ENCODE results near the gene BCL2L1.
"Not testable (repeated sequence)": the region's sequence is repeated elsewhere in the genome, so short reads cannot be mapped to it uniquely, and the experiment has no call there.

The BCL2L1 gene

GRCh38 chr20:31642837-31643236 lies 79.8 kb downstream of the BCL2L1 start:
- no peak for DNase-seq

- DNase-seq = no peak
Observed at GRCh38 chr20:31641391-31641790, 81.3 kb downstream of the BCL2L1 start.

- DNase-seq = no peak
Observed at GRCh38 chr20:31640259-31640658, 82.4 kb downstream of the BCL2L1 start.

DNA sequence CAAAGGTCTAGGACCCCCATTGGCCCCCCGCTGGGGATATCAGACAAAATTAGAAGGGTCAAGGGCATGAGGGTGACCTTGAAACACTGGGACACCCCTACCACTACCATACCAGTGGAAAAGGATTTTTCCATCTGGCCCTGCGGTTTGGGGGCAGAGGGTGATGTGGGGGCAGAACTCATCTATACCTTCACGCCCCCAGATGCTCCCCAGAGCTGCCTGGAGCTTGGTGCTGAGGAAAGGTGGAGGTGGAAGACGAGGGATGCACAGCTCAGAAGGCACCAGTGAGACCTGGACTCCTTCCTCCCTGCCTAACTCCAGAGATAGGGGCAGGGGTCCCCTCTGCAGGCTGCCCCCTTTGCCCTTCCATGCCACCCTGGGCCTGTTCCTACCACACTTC lies 83.9 kb downstream of the BCL2L1 start:
- no peak for DNase-seq

- no peak for DNase-seq
Observed at GRCh38 chr20:31638317-31638716, 84.4 kb downstream of the BCL2L1 start.

DNA sequence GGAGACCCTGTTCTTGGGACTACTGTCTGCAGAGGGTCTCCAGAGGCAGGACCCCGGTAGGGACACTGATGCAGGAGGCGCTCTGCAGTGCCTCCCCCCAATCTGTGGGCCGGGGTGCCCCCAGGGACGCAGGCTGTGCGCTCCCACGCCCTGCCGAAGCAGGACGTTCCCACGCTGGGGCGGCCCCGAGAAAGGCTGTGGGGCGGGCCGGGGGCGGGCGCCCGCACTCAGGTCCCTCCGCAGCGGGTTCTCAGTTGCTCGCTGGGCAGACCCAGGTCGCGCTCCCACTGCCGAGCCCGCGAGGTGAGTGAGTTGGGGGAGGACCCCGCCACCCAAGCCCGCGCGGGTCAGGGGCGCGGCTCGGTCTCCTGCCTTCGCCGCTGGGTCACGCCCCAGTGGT lies 85.0 kb downstream of the BCL2L1 start, which contains the start of gene COX4I2:
COX4I2 (plus strand) TSS at position 253 of the 400 bp plus-strand sequence. CDS start 1,106 bp downstream, outside the sequence.
- no peak for DNase-seq

GRCh38 chr20:31633339-31633914 lies 89.2 kb downstream of the BCL2L1 start:
- DNase-seq = no peak

DNA sequence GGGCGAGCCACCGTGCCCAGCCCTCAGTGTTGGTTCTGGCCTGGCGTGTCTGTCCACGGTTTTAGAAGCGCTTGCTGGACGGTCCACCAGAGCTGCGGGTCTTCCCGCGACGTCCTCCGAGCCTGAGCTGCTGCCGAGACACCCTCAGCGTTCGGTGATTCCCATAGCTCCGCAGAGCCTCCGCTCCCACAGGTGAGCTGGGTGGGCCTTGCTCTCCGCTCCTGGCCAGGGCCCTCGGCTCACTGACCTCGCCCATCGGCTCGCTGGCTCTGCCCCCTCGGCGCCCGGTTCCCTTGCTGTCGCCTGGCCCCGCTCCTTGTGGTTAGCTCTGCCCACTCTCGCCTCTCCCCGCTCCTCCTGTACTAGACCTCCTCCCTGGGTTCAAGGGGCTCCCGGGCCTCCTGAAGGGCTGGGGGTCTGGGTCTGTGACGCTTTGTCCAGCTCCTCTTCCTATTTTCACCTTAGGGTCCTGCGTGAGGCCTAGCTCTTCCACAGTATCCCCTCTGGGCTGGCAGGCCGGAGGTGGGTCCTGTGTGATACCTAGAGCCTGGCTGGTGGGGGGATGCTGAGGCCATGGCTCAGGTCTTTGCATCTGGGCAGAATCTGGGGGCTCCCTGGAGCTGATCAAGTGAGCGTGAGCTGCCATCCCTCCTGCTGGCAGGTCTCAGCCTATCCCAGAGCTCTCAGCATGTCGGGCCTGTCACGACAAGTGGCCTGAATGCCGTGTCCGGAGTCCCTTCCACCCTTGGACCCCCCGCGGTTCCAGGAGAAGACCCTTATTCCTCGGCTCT lies 89.9 kb downstream of the BCL2L1 start:
- DNase-seq = no peak

- no peak for DNase-seq
Observed at GRCh38 chr20:31630187-31630790, 92.4 kb downstream of the BCL2L1 start.

DNA sequence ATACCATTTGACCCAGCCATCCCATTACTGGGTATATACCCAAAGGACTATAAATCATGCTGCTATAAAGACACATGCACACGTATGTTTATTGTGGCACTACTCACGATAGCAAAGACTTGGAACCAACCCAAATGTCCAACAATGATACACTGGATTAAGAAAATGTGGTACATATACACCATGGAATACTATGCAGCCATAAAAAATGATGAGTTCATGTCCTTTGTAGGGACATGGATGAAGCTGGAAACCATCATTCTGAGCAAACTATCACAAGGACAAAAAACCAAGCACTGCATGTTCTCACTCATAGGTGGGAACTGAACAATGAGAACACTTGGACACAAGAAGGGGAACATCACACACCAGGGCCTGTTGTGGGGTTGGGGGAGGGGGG lies 94.6 kb downstream of the BCL2L1 start:
- not testable (repeated sequence) for DNase-seq

DNA sequence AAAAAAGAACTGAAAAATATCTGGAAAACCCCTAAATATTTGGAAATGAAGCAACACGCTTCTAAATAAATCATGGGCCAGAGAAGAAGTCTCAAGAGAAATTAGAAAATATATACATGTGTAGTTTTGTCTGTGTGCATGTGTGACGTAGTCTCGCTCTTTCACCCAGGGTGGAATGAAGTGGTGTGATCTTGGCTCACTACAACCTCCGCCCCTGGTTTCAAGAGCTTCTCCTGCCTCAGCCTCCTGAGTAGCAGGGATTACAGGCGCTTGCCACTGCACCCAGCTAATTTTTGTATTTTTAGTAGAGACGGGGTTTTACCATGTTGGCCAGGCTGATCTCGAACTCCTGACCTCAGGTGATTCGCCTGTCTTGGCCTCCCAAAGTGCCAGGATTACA lies 96.1 kb downstream of the BCL2L1 start:
- peak; percentile 65 for DNase-seq

DNA sequence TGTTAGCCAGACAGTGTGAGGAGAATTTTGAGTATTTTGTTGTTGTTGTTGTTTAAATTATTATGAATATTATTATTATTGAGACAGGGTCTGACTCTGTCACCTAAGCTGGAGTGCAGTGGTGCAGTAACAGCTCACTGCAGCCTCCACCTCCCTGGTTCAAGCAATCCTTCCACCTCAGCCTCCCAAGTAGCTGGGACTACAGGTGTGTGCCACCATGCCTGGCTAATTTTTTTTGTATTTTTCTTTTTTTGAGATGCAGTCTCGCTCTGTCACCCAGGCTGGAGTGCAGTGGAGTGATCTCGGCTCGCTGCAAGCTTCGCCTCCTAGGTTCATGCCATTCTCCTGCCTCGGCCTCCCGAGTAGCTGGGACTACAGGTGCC lies 99.6 kb downstream of the BCL2L1 start:
- DNase-seq = not testable (repeated sequence)

- no peak for DNase-seq
Observed at GRCh38 chr20:31620246-31620645, 102.4 kb downstream of the BCL2L1 start.

DNA sequence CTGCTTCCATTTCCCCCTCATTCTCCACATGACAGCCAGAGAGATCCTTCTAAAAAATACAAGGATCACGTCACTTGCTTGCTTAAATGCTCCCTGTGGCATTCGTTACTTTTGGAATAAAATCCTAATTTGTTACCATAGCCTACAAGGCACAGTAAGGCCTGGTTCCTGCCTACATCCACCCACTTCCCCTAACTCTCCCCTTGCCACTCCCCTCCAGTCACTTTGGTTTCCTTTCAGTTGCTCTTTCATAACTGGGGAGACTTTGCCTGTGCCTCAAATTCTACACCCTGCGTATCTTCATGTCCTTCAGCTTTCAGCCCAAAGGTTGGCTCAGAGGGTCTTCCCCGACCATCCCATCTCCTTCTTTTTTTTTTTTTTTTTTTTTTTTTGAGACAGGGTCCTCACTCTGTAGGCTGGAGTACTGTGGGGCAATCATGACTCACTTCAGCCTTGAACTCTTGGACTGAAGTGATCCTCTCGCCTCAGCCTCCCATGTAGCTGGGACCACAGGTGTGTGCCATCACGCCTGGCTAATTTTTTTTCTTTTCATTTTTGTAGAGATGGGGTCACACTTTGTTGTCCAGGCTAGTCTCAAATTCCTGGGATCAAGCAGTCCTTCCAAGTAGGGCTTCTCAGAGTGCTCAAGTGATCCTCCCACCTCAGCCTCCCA lies 105.1 kb downstream of the BCL2L1 start:
- no peak for DNase-seq

DNA sequence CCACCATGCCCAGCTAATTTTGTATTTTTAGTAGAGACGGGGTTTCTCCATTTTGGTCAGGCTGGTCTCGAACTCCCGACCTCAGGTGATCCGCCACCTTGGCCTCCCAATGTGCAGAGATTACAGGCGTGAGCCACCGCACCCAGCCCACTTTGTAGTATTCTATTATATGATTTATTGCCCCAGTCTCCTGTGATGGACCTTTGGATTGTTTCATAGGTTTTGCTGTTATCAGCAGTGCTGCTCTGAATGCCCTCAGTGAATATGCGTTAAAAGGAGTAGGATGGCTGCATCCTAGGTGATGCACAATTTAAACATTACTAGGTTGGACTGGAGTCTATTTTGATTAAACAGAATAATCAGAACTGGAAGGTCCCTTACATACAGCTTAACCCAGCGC lies 107.3 kb downstream of the BCL2L1 start:
- DNase-seq = no peak

Measured in DMS79 treated with DMSO at 0.1 percent for 48 hours (cell line).